HFFc6 (cell line): ENCODE measurements around the gene TSGA10IP. TPM values are rescaled to one million over a fixed set of nuclear protein-coding genes. Genes with fewer than 3 reads are reported as not detected.
A peak's percentile ranks its signal among the peaks of the same experiment; 100 is the strongest.

Source experiments
- DNase-seq: peaks from one replicate; pipeline ENCODE4 v3.0.0-alpha.2; 2018
- H3K27ac Mint-ChIP-seq: 2 replicates; pipeline ENCODE4 v1.8.0; 2020; ENCODE audit warnings: mild to moderate bottlenecking, mixed read lengths
- H3K27me3 Mint-ChIP-seq: 2 replicates; pipeline ENCODE4 v1.8.0; 2021; ENCODE audit warnings: mild to moderate bottlenecking, moderate library complexity, mixed read lengths; ENCODE audit not compliant: insufficient read depth
- H3K36me3 Mint-ChIP-seq: 2 replicates; pipeline ENCODE4 v1.8.0; 2021; ENCODE audit warnings: low read depth, mixed read lengths
- H3K4me1 Mint-ChIP-seq: 2 replicates; pipeline ENCODE4 v1.8.0; 2020; ENCODE audit warnings: low read depth, mixed read lengths
- H3K4me3 Mint-ChIP-seq: 2 replicates; pipeline ENCODE4 v1.8.0; 2020; ENCODE audit warnings: mild to moderate bottlenecking, moderate library complexity, mixed read lengths
- H3K9me3 Mint-ChIP-seq: 2 replicates; pipeline ENCODE4 v1.8.0; 2020; ENCODE audit warnings: mild to moderate bottlenecking, mixed read lengths
- total RNA-seq, 6 experiments: library from RNA; stranded (reverse); fragmentation: NEBNext Ultra II Directional; extraction: Animal tissue kit (Norgen Biotek cat#: 25700); gene quantifications; 2 replicates in 1 of 6; 3 replicates in 5 of 6; pipeline ENCODE4 v1.2.3, GENCODE V29; 2021
- TF ChIP-seq, protein P1 (sequence below): fragments of 200-600 bp; sonication (generic); IDR thresholded peaks from 2 replicates; pipeline ENCODE4 v1.5.0; 2021; ENCODE audit warnings: antibody characterized with exemption, mild to moderate bottlenecking

The TSGA10IP gene
- total RNA-seq, 6 experiments from 2014 or later: 0.23 TPM; not detected in 5

- Mint-ChIP-seq H3K27me3 (peaks cover 3% of the 10 kb centered on the region), H3K4me1 (peaks cover 24% of the 10 kb centered on the region), H3K4me3 (peak overlapping the region; percentile 100), H3K36me3 (peaks cover 29% of the 10 kb centered on the region), H3K9me3 (no peaks in the 10 kb centered on the region), H3K27ac (peak overlapping the region; percentile 98)
- peak; percentile 21 for DNase-seq
- TF ChIP-seq, protein P1, sequence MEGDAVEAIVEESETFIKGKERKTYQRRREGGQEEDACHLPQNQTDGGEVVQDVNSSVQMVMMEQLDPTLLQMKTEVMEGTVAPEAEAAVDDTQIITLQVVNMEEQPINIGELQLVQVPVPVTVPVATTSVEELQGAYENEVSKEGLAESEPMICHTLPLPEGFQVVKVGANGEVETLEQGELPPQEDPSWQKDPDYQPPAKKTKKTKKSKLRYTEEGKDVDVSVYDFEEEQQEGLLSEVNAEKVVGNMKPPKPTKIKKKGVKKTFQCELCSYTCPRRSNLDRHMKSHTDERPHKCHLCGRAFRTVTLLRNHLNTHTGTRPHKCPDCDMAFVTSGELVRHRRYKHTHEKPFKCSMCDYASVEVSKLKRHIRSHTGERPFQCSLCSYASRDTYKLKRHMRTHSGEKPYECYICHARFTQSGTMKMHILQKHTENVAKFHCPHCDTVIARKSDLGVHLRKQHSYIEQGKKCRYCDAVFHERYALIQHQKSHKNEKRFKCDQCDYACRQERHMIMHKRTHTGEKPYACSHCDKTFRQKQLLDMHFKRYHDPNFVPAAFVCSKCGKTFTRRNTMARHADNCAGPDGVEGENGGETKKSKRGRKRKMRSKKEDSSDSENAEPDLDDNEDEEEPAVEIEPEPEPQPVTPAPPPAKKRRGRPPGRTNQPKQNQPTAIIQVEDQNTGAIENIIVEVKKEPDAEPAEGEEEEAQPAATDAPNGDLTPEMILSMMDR: peak; percentile 25; the same call in 1 of the 2 replicates
These were observed 57.5 kb downstream of the TSGA10IP start for GRCh38 chr11:66002648-66003225.

DNA sequence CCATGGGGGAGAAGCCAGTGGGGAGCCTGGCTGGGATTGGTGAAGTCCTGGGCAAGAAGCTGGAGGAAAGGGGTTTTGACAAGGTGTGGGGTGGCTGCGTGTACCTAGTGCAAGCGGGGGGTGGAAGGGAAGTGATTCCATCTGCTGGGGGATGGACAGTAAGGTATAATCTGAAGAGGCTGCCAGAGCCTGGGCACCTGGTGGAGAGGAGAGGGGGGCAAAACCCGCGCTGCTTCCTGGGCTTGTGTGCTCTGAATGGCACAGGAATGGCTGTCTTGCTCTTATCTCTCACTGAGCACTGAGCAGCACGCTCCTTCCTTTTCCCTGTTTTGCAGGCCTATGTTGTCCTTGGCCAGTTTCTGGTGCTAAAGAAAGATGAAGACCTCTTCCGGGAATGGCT lies 58.0 kb downstream of the TSGA10IP start:
- H3K36me3 Mint-ChIP-seq: peaks cover 26% of the 10 kb centered on the region
- H3K4me3 Mint-ChIP-seq: peak overlapping the region; percentile 100
- no peak for DNase-seq
- peak overlapping the region; percentile 72 for H3K27ac Mint-ChIP-seq
- no peaks in the 10 kb centered on the region for H3K9me3 Mint-ChIP-seq
- peaks cover 24% of the 10 kb centered on the region for H3K4me1 Mint-ChIP-seq
- peaks cover 3% of the 10 kb centered on the region for H3K27me3 Mint-ChIP-seq
- TF ChIP-seq, protein P1: no peak

DNA sequence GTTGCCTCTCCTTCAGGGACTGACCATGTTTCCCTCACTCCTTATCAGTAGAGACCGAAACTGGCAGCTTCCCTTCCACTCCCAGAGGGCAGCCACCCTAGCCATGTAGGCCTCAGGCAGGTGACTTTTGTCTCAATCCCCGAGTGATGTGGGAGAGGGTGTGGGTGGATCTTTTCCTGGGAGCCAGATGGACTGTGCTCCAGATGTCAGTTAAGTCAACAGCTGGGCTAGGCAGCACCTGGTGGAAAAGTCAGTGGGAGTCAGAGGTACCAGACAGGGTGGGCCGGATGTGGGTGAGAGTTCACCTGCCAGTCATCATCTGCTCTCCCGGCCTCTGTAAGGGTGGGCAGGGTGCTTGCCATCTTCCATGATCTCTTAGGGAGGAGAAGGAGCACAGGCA lies 58.9 kb downstream of the TSGA10IP start:
- H3K4me3 Mint-ChIP-seq: peak overlapping the region; percentile 28; the same call in 1 of the 2 replicates
- no peak overlapping the region for H3K27ac Mint-ChIP-seq
- H3K36me3 Mint-ChIP-seq: peaks cover 17% of the 10 kb centered on the region
- H3K4me1 Mint-ChIP-seq: peaks cover 24% of the 10 kb centered on the region
- no peak for DNase-seq
- H3K27me3 Mint-ChIP-seq: peaks cover 3% of the 10 kb centered on the region
- no peaks in the 10 kb centered on the region for H3K9me3 Mint-ChIP-seq
- TF ChIP-seq, protein P1: no peak

- no peak overlapping the region for H3K27ac Mint-ChIP-seq
- H3K27me3 Mint-ChIP-seq: peaks cover 3% of the 10 kb centered on the region
- TF ChIP-seq, protein P1: no peak
- DNase-seq: no peak
- no peaks in the 10 kb centered on the region for H3K9me3 Mint-ChIP-seq
- H3K4me3 Mint-ChIP-seq: no peak overlapping the region
- H3K4me1 Mint-ChIP-seq: peaks cover 12% of the 10 kb centered on the region
- H3K36me3 Mint-ChIP-seq: peaks cover 10% of the 10 kb centered on the region
These were observed 61.0 kb downstream of the TSGA10IP start for GRCh38 chr11:66006134-66006890.

DNA sequence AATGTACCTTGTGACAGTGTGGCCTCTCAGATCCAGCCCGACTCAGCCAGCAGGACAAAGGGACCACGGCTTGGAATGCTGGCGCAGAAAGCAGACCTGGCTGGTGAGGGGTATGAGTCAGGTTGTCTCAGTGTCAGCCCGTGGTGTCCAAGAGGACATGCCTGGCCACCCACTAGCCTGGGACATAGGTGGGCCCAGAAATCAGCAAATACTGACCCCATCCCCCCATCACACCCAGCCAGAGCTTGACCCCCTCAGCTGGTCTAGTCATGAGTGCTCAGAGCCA lies 61.6 kb downstream of the TSGA10IP start:
- peaks cover 3% of the 10 kb centered on the region for H3K27me3 Mint-ChIP-seq
- H3K4me3 Mint-ChIP-seq: no peak overlapping the region
- TF ChIP-seq, protein P1: no peak
- peaks cover 7% of the 10 kb centered on the region for H3K36me3 Mint-ChIP-seq
- H3K9me3 Mint-ChIP-seq: no peaks in the 10 kb centered on the region
- H3K4me1 Mint-ChIP-seq: peaks cover 15% of the 10 kb centered on the region
- no peak overlapping the region for H3K27ac Mint-ChIP-seq
- no peak for DNase-seq
